GM12801 (cell line): Measurements from ENCODE around the gene ARHGEF16.

Experiments used
- CTCF ChIP-seq: IDR thresholded peaks from one replicate; pipeline ENCODE4 v1.5.1; 2011; ENCODE audit warnings: control low read depth; ENCODE audit not compliant: insufficient read length; ENCODE audit errors: extremely low read depth

The ARHGEF16 gene

GRCh38 chr1:3409366-3410141 is 44.9 kb upstream of the ARHGEF16 start:
- no peak for TF ChIP-seq CTCF

DNA sequence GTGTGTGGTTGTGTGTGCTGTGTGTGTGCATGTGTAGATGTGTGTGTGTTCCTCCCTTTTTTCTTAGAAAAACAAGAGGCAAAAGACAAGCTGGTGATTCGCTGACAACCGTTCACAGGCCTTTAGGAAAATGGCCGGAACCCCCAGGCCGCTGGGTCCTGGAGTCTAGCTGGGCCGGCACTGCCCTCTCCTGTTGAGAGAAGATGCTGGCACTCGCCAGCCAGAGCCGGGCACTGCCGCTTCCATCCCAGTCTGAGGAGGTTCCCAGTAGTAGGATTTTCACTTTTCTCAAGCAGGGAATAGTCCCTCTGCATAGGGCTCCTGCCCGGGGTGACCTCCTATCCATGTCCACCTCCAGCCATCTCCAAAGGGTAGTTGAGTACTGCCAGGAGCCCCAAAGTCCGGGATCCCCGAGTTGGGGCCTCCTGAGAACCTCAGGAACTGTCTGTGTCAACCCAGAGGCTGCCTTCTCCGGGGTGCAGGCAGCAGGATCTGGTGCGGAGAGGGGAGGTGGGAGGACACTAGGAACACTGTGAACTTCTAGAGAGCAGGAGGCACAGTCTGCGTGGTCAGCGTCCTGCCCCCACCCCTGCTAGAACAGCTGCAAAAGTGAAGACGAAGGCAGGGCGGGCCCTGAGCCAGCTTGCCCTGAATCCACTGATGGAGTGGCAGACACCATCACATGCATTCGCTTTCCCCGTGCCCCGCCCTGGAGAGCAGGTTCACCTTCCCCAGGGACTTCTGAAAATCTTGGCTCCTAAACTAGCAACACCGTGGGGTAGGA is 44.1 kb upstream of the ARHGEF16 start:
- no peak for TF ChIP-seq CTCF

DNA sequence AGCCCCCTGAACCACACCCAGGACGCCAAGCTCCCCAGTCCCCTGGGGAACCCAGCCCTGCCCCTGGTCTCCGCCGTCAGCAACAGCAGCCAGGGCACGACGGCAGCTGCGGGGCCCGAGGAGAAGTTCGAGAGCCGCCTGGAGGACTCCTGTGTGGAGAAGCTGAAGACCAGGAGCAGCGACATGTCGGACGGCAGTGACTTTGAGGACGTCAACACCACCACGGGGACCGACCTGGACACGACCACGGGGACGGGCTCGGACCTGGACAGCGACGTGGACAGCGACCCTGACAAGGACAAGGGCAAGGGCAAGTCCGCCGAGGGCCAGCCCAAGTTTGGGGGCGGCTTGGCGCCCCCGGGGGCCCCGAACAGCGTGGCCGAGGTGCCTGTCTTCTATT is 42.7 kb upstream of the ARHGEF16 start:
- no peak for TF ChIP-seq CTCF

DNA sequence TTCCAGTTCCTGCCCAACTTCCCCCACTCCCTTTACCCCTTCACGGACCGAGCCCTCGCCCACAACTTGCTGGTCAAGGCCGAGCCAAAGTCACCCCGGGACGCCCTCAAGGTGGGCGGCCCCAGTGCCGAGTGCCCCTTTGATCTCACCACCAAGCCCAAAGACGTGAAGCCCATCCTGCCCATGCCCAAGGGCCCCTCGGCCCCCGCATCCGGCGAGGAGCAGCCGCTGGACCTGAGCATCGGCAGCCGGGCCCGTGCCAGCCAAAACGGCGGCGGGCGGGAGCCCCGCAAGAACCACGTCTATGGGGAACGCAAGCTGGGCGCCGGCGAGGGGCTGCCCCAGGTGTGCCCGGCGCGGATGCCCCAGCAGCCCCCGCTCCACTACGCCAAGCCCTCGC is 42.1 kb upstream of the ARHGEF16 start:
- no peak for TF ChIP-seq CTCF

DNA sequence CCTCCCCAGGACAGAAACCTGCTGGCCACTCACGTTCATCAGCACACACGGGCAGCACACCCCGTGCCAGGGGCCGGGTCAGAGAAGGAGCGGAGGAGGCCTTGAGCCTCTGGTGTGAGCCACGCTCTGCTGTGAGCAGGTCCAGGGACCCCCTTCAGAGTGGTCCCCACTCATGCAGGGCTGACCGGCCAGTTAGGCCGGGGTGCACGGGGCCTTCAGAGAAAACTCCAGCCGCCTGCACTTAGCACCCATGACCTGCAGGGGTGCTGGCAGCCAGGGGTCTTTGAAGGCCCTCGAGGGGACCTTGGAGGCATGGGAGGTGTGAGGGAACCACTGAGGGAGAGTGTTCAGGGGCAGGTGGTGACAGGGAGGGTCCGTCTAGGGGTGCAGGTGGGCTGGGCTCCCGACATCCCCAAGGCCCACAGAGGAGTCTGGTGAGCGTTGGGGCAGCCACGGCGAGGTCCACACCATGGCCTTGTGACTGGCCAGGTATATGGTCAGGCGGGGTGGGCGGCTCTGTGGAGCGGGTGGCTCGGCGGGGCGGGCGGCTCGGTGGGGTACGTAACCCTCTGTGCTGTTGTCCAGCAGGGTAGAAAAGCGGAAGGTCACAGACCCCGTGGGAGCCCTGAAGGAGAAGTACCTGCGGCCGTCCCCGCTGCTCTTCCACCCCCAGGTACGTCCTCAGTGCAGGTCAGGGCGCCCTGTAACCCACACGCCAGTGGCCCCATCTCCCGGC is 40.3 kb upstream of the ARHGEF16 start:
- TF ChIP-seq CTCF: no peak

DNA sequence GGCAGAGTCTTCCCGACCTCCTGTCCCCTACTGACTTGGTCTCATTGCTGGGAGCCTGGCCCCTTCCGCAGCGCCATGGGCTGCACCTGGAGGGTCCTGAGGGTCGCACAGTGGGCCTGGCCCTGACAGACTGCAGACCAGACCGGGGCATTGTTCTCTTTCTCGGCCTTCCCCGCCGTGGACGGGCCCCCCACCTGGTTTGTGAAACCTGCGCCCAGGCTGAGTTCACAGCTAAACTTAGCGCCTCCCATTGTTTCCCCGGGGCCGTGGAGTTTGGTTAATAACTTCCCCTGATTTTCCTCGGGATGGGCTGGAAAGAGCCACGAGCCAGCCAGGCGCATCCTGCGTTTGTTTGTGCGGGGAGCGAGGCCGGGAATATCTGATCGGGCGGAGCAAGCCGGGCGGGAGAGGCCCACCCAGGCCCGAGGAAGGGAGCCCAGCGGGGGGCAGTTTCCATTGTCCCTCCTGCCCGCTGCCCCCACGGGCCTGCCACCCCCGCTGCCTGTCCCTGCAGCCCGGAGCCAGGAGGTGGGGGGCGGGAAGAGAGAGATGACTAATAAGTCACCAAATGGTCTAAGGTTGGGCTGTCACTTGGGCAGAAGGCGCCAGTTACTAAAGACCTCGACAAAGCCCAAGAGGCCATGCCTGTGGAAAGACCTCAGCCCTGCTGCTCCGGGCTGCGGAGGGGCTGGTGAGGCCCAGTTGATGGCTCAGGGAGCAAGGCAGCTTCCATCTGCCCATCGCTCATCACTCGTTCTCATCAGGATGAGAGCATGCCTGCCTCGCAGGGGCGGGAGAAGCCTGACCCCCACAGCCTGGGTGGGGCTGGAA is 39.0 kb upstream of the ARHGEF16 start:
- TF ChIP-seq CTCF: no peak
